A549 (cell line): ENCODE results near the gene OR6B3.
A peak's percentile ranks its signal among the peaks of the same experiment; 100 is the strongest.

Source experiments
- KDM1A ChIP-seq: fragments of 200-600 bp; sonication (generic); IDR thresholded peaks from 2 replicates; pipeline ENCODE4 v1.6.1; 2016; ENCODE audit warnings: low read depth, mild to moderate bottlenecking
- POLR2A ChIP-seq: IDR thresholded peaks from 2 replicates; pipeline ENCODE4 v1.6.1; 2012; ENCODE audit warnings: mild to moderate bottlenecking, low read length
- TF ChIP-seq, protein P1 (sequence below): fragments of >200 bp; sonication (Bioruptor Twin); formaldehyde crosslinking; IDR thresholded peaks from 3 replicates; pipeline ENCODE4 v1.5.1; 2016

DNA sequence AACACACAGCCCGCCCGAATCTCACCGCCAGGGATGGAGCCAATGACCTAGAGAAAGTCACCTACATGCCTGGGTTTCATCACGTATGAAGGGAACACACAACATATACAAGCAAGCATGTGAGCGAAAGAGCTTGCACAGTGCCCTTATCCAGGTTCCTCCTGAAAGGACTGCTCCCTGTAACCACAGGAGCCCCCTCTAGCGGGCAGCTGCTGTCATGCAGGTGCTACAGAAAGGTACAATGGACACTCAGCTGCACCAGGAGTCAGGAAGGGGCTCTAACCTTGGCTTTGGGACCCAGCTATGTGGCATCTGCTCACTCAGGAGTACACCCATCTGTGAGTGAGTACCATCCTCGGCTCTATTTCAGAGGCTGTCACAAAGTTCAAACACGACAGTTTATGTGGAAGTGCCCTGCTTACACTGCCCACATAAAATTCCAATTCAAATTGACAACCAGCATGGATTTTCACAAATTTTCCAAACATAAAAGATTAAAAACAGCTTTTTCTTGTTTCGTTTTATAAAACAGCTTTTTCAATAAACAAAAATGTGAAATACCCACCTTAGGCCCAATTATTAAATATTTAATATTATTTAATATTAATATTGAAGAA lies 31.7 kb downstream of the OR6B3 start:
- TF ChIP-seq, protein P1, sequence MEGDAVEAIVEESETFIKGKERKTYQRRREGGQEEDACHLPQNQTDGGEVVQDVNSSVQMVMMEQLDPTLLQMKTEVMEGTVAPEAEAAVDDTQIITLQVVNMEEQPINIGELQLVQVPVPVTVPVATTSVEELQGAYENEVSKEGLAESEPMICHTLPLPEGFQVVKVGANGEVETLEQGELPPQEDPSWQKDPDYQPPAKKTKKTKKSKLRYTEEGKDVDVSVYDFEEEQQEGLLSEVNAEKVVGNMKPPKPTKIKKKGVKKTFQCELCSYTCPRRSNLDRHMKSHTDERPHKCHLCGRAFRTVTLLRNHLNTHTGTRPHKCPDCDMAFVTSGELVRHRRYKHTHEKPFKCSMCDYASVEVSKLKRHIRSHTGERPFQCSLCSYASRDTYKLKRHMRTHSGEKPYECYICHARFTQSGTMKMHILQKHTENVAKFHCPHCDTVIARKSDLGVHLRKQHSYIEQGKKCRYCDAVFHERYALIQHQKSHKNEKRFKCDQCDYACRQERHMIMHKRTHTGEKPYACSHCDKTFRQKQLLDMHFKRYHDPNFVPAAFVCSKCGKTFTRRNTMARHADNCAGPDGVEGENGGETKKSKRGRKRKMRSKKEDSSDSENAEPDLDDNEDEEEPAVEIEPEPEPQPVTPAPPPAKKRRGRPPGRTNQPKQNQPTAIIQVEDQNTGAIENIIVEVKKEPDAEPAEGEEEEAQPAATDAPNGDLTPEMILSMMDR, result peak; percentile 67
- TF ChIP-seq KDM1A (no peak), POLR2A (no peak)
